Occipital lobe (tissue), 2 donors: Measurements from ENCODE around the gene SHC3. TPM values are rescaled to one million over a fixed set of nuclear protein-coding genes. Genes with fewer than 3 reads are reported as not detected.

ENCODE experiments used
- DNase-seq: peaks from one replicate; lab custom pipeline; 2025; lab: John Stamatoyannopoulos, UW
- total RNA-seq: library from RNA; depleted of rRNA; stranded (reverse); fragments of >200 nt; gene quantifications from one replicate; pipeline ENCODE4 v1.2.3, GENCODE V29; 2014

SHC3 gene
- total RNA-seq, 1 donor from 2014 or later, result 51.5 TPM

DNA sequence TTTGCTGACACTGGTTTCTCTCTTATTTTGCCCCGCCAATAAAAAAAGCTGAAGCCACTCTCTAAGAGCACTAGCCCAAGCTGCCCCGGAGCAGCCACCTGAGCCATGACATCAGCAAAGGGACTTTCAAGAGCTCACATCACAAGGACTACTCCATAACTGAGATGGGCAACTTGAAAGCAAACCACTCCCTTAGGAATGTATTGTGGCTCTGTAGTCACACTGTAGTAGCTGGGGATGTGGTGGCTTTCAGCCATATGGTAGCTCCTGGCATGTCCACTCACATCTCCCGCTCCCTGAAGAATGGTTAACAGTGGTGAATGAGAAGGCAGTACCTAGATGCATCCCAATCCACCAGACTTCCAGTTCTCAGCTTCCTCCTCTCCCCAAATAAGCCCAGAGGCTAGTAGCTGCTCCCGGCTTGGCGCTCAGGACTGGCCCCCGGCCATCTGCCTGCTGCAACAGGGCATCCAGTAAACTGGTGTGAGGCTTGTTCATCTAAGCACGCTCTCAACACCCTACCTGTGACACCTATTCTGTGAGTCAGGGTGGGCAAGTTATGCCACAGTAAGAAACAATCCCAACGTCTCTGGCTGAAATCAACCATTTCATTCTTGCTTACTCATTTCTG lies 123.6 kb downstream of the SHC3 start:
- no peak for DNase-seq

DNA sequence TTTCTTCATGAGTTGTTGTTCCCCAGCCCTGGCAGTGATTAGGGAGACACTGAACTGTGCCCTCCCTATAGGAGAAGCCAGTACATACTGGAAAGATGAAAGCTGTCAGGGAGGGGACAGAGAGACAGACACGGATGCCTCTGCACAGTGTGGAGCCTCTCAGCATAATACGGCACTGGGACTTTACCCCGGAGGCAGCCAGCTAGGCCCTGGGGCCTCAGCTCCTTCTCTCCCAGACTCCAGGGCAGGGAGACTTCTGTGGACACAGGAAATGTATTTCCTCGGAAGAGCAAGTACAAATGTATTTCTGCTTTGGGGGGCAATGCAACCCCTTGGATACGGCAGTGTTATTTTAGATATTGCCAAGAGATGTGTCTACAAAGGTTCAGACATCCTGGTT lies 125.3 kb downstream of the SHC3 start:
- DNase-seq, result no peak

DNA sequence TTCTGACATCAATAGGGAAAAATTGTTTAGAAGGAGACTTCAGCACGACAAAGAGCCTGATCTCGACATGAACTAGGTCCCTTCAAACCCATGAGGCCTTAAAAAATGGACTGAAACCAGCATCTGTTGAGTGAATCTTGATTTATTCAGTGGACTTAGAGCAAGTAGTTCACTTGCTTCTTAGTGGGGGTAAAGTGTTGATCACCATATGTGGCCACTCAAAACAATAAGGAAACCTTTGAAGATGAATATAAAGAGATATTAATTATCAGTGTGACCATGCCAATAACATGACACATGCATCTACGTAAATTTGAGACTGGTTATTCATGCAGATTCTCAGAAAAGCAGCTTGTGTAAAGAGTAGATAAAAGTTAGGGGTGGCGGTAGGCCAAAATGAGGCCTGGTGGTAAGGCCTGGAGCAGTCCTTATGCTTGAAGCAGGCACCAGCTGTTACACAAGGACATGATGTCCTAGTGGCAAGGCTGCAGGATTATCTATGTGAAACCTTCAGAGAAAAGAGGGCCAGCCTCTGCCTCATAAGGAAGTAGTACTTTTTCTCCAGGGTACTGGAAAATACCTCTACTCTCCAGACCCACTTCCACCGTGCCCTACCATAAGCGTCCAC lies 126.0 kb downstream of the SHC3 start:
- no peak for DNase-seq

DNA sequence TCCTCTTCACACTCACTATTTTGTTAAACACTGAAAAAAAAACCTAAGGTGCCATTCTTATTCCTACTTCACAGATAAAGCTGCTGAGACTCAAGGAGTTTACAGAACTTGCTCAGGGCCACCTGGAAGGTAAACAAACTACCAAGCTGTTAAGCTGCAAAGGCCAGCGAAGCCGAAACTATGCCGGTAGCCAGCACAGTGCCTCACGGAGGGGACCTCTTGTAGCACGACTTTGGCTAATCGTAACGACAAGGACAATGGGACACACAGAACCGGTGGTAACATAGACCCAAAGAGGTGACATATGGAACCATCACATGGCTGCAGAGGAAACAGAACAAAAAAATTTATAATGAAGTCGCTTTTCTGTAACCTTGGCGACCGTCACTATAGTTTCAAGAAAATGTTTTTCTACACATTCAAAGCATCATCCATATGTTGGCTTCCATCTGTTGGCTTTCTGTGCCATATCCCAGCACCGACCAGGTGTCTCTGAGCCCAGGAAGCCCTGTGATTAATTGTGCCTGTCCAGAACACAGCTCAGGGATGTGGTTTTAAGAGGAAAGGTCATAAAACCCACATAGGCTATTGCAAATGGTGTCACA lies 127.1 kb downstream of the SHC3 start:
- no peak for DNase-seq

DNA sequence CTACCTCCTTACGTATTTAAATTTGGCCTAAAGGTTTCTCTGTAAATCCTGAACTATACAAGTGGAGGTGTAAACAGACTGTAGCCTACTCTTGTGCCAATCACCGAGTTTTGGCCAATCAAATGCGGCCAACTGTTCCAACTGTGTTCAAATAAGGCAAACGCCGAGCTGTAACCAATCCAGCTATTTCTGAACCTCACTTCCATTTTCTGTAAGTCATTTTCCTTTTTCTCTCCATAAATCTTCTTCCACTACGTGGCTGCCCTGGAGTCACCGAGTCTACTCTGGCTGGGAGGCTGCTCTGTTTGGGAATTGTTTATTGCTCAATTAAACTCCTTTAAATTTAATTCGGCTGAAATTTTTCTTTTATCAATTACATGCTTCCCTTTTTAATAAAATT lies 129.0 kb downstream of the SHC3 start:
- no peak for DNase-seq

DNA sequence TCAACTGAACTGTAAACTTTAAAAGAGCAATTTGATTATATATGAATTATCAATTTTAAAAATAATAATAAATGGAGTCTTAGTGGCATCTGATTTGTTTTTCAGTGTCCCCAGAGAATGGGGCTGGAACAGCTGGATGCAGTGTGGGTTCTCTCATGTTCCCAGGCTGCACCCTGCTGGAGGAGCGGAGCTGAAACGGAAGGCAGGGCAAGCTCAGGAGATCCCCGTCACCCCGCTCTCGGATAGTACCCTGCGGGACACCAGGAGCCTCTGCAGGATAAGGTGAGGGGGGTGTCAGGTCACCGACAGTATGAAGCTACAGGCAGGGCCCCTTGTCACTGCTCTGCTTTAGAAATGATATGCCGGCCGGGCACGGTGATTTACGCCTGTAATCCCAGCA lies 130.0 kb downstream of the SHC3 start:
- DNase-seq, result no peak

DNA sequence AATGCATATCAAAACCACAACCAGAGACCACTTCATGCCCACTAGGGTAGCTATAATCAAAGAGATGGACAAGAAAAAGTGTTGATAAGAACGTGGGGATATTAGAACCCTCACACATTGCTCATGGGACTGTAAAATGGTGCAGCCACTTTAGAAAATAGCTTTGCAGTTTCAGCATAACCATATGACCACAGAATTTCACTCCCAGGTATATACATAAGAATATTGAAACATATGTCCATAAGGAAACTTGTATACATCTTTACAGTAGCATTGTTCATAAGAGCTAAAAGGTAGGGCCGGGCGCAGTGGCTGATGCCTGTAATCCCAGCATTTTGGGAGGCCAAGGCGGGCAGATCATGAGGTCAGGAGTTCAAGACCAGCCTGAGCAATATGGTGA lies 131.0 kb downstream of the SHC3 start:
- no peak for DNase-seq

DNA sequence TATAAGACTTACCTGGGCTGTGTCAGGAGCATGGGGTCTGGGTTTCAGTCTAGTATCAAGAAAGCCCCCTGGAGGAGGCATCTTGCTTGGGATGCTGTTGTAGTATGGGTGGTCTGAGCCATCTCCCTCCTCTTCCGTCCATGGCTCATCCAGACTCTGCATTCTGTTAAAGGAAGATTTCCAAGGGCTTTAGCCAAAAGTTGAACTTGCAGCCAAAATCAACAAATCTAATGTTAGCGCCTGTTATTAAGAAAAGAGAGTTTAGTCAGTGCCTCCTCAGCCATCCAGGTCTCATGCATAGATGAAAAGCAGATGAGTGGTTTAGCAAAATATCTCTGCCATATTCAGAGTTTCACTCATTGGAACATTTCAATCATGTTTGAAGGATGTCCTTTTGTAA lies 131.8 kb downstream of the SHC3 start:
- no peak for DNase-seq

DNA sequence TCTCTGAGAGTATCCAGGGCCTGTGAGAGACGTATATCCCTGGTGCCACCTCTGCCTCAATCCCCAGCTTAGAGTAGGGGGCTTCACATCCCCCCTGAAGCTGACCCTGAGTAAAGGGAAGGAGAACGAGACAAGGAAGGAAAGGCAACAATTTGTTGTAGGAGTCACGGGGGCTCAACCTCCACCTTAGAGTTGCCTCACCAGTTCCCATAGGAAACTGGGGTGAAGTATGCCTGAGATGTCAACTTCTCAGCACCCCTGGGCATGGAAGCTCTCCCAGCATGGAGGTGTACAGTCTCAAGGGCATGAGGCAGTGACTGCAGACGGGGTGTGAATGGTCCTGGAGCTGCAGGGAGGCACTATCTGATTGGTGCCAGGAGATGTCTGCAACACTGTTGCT lies 133.7 kb downstream of the SHC3 start:
- DNase-seq, result no peak

DNA sequence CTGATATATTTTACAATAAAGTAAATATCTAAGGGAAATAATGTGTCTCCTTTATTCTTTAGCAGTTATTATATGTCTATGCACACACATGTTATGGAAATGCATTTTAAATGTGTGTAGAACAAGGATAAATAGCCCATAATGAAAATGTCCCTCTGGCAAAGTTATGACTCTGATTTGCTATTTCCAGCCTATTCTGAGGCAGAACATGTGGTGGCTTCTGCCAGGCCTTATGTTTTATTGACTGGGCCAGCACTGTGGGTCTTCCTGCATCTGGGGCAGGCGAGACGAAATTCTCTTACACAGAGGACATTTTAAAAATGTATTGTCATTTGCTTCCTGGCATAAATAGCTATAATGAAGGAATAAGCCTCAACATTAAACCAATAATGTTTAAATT lies 134.5 kb downstream of the SHC3 start:
- no peak for DNase-seq

DNA sequence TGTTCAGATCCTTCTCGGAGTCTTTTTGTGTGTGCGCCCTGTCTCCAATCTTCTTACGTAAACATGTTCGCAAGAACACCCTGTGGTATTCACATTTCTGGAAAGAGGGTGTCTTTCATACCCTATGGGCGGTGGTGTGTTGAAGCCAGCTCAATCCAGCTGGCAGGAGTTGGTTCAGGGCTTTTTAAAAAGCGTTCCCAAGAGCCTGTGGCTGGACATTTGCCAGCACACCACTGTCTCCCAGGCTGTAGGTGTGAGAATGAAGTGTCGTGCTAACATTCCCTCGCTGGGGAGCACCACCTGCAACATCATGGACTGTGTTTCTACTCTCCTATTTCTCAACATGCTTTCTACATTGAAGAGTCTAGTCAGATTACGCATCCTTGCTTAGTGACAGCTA lies 135.6 kb downstream of the SHC3 start:
- DNase-seq, result peak; percentile 63

DNA sequence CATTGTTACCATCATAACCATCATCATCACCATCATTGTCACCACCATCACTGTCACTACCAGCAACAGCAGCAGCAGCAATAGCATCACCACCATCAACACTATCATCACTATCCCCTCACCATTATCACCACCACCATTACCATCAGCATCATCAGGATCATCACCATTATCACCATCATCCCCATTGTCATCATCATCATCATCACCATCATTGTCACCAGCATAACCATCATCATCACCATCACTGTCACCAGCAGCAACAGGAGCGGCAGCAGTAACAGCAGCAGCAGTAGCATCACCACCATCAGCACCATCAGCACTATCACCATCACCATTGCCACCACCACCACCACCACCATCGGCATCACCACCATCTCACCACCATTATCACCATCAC lies 139.0 kb downstream of the SHC3 start:
- DNase-seq, result no peak

DNA sequence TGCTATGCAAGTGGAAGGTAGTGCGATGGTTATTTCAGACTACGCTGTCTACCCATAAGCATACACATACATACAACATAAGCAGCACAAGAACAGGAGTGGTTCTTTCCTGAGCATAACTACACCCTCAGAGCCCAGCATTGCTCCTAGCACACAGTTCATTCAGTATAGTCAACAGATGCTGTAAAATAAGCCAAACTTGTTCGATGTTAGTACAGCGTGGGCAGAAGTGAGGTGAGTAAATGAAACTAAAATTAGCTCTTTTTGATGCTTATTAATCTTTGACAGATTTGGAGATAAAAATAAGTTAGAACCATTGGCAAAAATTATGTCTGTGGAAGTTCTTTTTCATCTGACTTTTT lies 139.5 kb downstream of the SHC3 start:
- no peak for DNase-seq

DNA sequence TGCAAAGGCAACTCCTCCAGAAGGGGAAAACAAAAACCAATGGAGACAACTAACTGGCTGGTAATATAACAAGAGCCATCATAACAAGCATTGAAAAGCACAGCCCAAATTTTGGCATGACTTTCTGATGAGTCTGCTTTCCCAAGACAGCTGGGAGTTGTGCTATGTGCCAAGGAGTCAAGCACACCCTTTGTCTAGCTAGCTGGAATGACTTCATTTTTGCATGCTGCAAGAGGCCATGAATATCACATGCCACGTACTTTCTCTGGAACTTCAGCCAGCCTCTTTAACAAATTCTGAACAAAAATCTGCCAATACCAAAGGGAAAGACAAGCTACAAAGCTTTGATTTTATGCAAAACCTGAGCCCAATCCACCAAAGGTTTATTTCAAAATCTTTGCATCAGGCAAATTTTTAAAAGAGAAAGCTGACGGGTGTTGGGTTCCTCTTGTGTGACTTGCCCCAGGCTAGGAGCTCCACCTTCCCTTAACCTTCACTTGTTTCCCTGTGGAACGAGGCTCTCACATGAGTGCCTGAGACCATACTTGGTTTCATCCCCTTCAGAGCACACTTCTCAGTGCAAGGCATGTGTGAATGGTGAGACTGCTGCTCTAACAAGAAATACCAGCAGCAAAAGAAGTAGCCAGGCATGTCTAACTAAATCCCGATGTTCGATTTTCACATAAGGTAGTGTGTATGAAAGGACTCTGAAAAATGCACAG lies 140.1 kb downstream of the SHC3 start:
- peak; percentile 52 for DNase-seq

DNA sequence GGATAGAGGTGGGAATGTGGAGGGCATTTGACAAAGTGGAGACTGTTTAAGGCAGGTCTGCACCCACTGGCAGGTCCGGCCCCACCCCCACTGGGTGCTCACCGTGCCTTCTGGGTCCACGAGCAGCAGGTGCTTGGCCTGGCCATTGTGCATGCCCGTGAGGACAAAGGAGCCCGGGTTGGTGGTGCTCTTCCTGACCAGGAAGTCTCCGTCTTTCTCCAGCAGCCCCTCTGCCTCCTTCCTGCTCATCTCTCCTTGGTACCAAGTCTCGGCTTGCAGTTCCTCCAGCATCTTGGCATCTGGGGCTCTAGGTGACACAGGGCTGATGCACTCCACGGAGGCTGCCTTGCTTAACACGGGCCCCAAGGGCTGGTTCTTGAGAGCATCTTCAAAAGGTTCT lies 140.7 kb downstream of the SHC3 start:
- DNase-seq, result no peak

DNA sequence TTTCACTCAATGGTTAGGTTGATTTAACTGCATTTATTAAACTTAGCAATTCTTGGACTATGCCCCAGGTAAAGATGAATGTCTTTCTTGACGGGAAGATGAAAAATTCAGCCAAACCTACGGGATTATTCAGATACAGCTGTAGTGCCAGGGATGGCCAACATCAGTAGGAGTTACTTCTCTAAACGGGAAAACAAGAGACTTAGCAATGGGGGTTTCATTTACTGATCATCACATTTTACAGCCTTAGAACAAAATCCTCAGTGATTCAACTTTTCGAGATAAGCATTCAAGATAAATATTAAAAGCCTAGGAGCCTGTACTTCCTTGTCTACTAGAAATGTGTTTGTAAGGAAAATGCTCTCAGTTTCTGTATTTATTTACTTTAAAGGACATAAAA lies 141.3 kb downstream of the SHC3 start:
- DNase-seq, result no peak

DNA sequence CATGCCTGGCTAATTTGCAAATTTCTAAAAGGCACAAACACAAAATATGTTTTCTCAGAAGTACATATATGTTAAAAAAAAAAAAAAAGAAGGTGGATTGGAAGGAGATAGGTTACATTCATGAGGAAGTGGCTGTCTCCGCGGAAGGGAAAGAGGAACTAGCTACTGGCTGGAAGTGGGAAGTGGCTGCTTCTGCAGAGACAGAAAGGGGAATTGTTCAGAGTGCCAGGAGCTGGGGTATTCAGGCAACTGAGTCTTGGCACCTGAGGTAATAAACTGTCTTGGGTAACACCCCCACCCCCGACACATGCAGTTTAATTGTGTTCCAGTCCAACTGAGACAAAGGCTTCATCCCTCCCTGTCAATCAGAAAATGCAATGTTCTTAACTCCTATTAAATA lies 141.7 kb downstream of the SHC3 start:
- no peak for DNase-seq

DNA sequence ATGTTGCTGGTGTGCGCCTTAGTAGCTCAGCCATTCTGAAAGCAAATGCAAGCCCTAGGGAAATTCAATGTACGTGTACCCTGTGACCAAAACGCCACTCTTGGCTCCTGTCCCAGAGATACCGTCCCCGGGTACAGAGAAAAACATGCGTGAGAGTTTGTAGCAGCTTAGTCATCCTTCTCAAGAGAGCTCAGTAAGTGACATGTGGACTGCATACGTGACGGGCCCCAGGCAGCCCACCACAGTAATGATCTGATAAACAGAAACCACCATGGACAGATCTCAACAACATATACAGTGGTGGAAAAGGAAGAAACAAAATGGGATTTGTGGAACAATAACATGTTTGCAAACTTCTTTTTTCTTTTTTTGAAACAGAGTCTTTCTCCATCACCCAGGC lies 142.2 kb downstream of the SHC3 start:
- no peak for DNase-seq

DNA sequence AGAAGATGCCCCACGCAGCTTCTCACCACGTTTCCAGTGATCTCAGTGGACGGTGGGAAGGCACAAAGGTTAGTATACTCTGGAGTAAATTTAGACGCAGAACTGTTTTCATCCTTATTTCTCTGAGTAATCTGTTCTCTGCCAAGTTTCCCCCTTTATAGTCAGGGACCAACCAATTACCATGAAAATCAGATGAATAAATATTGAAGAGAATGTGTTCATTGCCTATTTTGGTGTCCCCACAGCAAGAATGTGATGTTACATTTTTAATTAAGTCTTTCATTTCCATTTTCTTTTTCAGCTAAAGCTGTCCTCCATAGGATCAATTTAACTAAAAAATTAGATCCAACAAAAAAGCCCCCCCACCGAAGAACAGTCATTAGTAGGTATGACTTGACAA lies 146.0 kb downstream of the SHC3 start:
- no peak for DNase-seq

DNA sequence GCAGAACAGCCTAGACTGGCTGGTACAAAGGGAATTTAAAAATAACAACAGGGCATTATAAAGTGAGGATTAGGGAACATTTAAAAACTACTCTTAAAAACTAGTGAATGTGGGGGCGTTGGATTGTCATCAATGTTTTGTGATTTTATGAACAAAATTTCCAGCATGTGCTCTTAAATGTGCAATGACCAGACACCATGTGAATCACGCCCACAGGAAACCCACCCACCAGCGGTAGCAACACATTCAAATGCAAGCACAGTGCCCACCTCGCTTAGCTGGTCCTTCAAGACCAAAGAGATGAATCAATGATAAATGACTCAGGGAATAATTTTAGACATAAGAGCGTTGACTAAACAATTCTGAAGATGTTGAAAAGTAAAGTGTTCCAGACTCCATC lies 146.4 kb downstream of the SHC3 start:
- no peak for DNase-seq

DNA sequence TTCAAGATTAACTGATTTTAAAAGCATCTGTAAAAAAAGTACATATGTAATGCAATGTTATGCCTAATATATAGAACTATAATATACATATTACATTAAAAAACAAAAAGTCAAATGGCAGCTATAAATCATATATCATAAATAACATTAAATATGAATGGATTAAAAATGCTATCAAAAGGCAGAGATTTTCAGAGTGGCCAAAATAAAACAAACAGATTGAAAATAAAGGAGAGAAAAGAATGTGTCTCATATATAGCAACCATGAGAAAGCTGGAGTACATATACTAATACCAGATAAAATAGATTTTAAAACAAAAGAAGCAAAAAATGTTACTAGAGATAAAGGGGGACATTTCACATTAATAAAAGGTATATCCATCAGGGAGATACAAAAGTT lies 148.8 kb downstream of the SHC3 start:
- no peak for DNase-seq

DNA sequence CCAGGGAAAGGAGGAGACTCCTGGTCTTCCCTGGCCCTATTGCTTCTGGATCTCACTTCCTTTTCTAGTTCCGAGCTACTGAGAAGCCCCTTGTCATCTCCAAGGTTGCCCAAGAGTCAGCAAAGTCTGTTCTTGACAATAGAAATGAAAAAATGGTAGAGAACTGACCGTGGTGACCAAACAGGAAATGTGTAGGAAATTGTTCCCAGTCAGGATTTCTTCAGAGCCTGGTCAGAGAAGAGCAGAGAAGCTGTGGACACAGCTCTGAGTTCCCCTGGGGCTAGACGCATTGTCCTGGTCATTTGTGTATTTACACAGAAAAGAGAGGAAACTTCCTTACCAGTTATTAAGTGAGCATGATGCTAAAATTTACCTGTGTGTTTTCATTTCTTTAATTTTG lies 151.7 kb downstream of the SHC3 start:
- DNase-seq, result no peak

DNA sequence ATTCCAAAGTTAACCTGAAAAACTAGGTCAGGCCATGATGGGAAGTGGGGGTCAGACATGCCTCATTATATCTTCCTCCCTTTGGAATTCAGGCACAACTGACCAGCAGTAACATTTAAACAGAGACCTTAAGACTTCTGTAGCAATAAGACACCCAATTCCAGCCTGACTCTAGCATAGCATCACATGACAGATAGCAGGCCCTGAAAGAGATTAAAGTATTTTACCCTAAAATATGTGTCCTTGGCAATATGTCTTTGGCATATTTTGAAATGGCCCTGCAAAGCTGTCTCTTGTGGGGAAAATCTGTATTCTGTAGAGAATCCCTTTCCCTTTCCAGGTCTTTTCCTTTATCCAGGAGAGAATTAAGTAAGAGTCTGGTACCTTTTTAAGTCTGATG lies 153.1 kb downstream of the SHC3 start:
- DNase-seq, result no peak
